GM23338 (cell line): ENCODE results near the gene XRN2.

ENCODE experiments used
- EZH2 ChIP-seq: fragments of 200-600 bp; sonication (generic); IDR thresholded peaks from one replicate; pipeline ENCODE4 v1.8.0; 2017; ENCODE audit warnings: antibody characterized with exemption, mild to moderate bottlenecking, low read depth; ENCODE audit not compliant: unreplicated experiment
- POLR2AphosphoS5 ChIP-seq: IDR thresholded peaks from 2 replicates; pipeline ENCODE4 v1.6.1; 2016; ENCODE audit warnings: antibody characterized with exemption, low read depth
- TF ChIP-seq, protein P1 (sequence below): IDR thresholded peaks from one replicate; pipeline ENCODE4 v1.6.1; 2018; ENCODE audit warnings: antibody characterized with exemption; ENCODE audit not compliant: unreplicated experiment

DNA sequence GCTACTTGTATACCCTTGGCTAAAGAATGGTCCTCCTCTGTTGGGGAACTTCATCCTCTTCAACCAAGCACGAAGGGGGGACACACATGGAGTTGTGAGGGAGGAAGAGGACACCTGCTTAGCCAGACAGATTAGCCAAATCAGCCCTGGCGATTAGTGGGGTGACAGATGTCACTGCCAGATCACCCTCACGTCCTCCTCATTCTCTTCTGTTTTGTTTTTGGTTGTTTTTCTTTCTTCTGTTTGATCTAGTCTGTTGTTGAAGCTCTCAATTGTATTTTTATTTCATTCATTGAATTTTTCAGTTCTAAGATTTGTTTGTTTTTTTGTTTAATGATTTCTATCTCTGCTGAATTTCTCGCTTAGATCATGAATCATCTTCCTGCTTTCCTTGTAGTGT lies 121.7 kb downstream of the XRN2 start:
- TF ChIP-seq EZH2 (no peak), POLR2AphosphoS5 (no peak)
- TF ChIP-seq, protein P1, sequence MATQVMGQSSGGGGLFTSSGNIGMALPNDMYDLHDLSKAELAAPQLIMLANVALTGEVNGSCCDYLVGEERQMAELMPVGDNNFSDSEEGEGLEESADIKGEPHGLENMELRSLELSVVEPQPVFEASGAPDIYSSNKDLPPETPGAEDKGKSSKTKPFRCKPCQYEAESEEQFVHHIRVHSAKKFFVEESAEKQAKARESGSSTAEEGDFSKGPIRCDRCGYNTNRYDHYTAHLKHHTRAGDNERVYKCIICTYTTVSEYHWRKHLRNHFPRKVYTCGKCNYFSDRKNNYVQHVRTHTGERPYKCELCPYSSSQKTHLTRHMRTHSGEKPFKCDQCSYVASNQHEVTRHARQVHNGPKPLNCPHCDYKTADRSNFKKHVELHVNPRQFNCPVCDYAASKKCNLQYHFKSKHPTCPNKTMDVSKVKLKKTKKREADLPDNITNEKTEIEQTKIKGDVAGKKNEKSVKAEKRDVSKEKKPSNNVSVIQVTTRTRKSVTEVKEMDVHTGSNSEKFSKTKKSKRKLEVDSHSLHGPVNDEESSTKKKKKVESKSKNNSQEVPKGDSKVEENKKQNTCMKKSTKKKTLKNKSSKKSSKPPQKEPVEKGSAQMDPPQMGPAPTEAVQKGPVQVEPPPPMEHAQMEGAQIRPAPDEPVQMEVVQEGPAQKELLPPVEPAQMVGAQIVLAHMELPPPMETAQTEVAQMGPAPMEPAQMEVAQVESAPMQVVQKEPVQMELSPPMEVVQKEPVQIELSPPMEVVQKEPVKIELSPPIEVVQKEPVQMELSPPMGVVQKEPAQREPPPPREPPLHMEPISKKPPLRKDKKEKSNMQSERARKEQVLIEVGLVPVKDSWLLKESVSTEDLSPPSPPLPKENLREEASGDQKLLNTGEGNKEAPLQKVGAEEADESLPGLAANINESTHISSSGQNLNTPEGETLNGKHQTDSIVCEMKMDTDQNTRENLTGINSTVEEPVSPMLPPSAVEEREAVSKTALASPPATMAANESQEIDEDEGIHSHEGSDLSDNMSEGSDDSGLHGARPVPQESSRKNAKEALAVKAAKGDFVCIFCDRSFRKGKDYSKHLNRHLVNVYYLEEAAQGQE, result no peak
